ENCODE measurements around the gene BBIP1. TPM values are rescaled to one million over a fixed set of nuclear protein-coding genes. Genes with fewer than 3 reads are reported as not detected.

The BBIP1 gene, protein sequence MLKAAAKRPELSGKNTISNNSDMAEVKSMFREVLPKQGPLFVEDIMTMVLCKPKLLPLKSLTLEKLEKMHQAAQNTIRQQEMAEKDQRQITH
- total RNA-seq (ENCODE audit: low replicate concordance), result 2.6 and 38.1 TPM in 2 replicates

DNA sequence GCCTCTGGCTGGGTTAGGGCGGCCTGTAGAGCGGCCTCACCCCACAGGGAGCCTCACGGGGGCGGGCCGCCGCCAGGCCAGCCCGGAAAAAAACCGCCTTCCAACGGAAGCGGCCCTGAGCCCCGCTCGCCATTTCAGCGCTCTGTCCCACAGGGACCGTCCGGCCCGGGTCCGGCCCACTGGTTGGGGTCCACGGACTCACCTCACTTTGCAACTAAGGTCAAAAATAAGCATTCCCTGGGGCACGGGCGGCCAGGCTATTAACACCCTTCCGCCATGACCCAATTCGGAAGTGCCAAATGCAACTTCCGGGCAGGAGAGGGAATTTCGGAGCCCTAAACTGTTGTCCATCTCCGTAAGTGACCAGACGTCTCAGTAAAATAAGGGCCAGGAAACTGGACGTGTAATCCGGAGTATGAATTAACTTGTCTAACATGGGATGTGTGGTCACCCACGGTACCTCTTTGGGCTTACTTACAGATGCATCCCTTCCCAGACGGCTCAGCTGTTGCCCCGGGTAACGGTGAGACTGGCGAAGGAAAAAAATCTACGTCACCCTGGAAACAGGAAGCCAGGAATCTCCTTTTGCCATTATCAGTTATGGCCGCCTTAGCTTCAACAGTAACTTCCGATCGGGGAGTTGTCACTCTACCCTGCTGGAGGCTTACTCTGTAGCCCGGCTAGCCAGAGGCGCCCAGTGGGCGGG lies at the start of gene BBIP1:
TSS of gene BBIP1 (minus strand) at position 538 of the 706 bp plus-strand sequence. CDS start 1,023 bp downstream, outside the sequence.
- TF ChIP-seq, protein P1, sequence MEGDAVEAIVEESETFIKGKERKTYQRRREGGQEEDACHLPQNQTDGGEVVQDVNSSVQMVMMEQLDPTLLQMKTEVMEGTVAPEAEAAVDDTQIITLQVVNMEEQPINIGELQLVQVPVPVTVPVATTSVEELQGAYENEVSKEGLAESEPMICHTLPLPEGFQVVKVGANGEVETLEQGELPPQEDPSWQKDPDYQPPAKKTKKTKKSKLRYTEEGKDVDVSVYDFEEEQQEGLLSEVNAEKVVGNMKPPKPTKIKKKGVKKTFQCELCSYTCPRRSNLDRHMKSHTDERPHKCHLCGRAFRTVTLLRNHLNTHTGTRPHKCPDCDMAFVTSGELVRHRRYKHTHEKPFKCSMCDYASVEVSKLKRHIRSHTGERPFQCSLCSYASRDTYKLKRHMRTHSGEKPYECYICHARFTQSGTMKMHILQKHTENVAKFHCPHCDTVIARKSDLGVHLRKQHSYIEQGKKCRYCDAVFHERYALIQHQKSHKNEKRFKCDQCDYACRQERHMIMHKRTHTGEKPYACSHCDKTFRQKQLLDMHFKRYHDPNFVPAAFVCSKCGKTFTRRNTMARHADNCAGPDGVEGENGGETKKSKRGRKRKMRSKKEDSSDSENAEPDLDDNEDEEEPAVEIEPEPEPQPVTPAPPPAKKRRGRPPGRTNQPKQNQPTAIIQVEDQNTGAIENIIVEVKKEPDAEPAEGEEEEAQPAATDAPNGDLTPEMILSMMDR (IDR thresholded peaks at IDR 0.05; ENCODE audit: insufficient read depth, low read length), result no peak
- DNase-seq (ENCODE audit: low read depth), result peak; percentile 100
- H3K4me3 ChIP-seq (ENCODE audit: low read depth, low read length), result peak within 1 kb of the TSS; percentile 82

DNA sequence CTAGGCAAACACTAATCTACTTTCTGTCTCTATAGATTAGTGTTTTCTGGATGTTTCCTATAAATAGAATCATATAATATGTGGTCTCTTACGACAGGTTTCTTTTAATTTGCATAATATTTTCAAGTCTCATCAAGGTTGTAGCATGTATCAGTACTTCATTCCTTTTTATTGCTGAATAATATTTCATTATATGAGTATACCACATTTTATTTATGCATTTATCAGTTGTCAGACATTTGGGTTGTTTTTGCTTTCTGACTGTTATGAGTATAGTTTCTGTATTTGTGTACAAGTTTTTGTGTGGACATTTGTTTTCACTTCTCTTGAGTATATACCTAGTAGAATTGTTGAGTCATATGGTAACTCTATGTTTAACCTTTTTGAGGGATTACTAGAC lies 48.7 kb upstream of the BBIP1 start:
- no peak for DNase-seq (ENCODE audit: low read depth)
- H3K4me3 ChIP-seq (ENCODE audit: low read depth, low read length), result no peak overlapping the region
- TF ChIP-seq, protein P1 (IDR thresholded peaks at IDR 0.05; ENCODE audit: insufficient read depth, low read length), result no peak

DNA sequence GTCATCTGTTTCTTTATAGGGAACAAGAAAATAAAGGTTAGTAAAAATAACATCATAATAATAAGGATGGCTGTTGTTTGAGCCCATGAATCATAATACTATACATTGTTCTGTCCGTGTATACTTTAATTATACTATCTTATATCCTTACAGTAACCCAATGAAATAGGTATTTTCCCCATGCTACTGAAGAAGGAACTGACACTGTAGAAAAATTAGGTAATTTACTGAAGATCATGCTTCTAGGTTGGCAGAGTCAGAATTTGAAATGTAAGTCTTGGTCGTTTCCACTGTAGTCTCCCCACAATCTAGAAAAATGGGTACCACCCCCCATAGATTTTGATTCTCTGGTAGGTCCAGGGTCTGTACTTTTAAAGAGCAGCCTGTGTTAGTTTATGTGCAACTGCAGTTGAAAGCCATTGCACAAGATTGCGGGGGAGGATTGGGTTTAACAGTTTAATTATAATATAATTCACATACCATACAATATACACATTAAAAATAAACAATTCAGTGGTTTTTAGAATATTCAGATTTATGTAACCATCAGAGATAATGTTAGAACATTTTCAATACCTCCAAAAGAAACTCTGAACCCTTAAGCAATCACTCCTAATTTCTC lies 48.1 kb upstream of the BBIP1 start:
- no peak overlapping the region for H3K4me3 ChIP-seq (ENCODE audit: low read depth, low read length)
- no peak for DNase-seq (ENCODE audit: low read depth)
- TF ChIP-seq, protein P1 (IDR thresholded peaks at IDR 0.05; ENCODE audit: insufficient read depth, low read length), result no peak

DNA sequence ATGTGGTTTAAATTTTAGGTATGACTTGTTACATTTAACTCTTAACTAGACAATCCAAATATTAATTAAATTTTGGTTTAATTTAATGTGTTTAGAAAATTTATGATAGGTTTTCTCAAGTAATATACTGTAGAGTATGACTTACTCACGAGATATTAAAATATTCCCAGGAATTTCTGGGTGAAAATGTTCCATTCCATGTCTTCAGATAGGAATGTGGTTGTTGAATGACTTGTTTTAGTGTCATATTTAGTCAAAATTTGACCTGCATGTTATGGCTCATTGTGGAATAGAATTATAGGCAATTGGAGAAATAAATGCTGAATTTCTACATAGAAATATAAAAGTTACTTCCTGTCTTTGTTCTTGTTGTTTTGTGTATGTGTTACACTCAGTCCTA lies 47.2 kb upstream of the BBIP1 start:
- H3K4me3 ChIP-seq (ENCODE audit: low read depth, low read length), result no peak overlapping the region
- DNase-seq (ENCODE audit: low read depth), result no peak
- TF ChIP-seq, protein P1 (IDR thresholded peaks at IDR 0.05; ENCODE audit: insufficient read depth, low read length), result no peak

DNA sequence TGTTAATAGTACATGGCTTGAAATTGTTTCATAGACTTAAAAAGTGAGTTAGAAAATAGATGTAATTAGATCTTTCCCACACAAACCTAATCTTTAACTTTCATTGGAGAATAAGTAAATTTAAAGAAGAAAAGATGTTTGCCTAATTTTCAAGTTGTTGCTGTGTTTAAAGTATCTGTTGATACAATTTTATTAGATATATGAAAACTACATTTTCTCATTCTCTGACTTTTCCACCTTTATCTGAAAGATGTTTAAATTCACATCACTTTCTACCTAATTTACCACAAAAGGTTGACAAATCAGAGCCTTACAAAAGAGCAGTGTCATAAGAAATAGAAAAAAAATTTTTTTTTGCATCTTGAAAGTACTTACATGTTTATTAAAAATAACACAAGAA lies 46.2 kb upstream of the BBIP1 start:
- DNase-seq (ENCODE audit: low read depth), result no peak
- TF ChIP-seq, protein P1 (IDR thresholded peaks at IDR 0.05; ENCODE audit: insufficient read depth, low read length), result no peak
- no peak overlapping the region for H3K4me3 ChIP-seq (ENCODE audit: low read depth, low read length)

DNA sequence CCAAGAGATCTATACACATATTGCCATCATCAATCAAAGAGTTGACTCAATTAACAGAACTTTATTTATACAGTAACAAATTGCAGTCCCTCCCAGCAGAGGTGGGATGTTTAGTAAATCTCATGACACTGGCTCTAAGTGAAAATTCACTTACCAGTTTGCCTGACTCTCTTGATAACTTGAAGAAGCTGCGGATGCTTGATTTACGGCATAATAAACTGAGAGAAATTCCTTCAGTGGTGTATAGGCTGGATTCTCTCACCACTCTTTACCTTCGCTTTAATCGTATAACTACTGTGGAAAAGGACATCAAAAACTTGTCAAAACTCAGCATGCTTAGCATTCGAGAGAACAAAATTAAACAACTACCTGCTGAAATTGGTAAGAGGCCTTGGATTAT lies 45.7 kb upstream of the BBIP1 start:
- H3K4me3 ChIP-seq (ENCODE audit: low read depth, low read length), result no peak overlapping the region
- no peak for DNase-seq (ENCODE audit: low read depth)
- TF ChIP-seq, protein P1 (IDR thresholded peaks at IDR 0.05; ENCODE audit: insufficient read depth, low read length), result no peak

Data from fibroblast of the aortic adventitia (primary cell).